Thoracic aorta (tissue), 2 donors: Measurements from ENCODE around the gene SLCO2A1. TPM values are rescaled to one million over a fixed set of nuclear protein-coding genes. Genes with fewer than 3 reads are reported as not detected.

Experiments used
- ATAC-seq: fragments of 150-250 bp; one replicate; pipeline ENCODE4 v1.8.0; 2017; ENCODE audit warnings: low read depth; ENCODE audit not compliant: insufficient number of reproducible peaks, low FRiP score
- DNase-seq: peaks from one replicate; pipeline ENCODE4 v3.0.0-alpha.2; 2020; ENCODE audit warnings: low spot score
- H3K27ac ChIP-seq, 2 donors: fragments of 200-600 bp; sonication (generic); 1 replicate in 1 of 2; 2 replicates in 1 of 2; pipeline ENCODE4 v1.5.1; 2016; ENCODE audit warnings: mild to moderate bottlenecking in 2 of 2, moderate library complexity in 2 of 2
- H3K27me3 ChIP-seq: fragments of 200-600 bp; sonication (generic); replicated peaks from 2 replicates; pipeline ENCODE4 v1.6.0; 2016; ENCODE audit warnings: mild to moderate bottlenecking; ENCODE audit not compliant: insufficient read depth
- H3K36me3 ChIP-seq: fragments of 200-600 bp; sonication (generic); one replicate; pipeline ENCODE4 v1.5.1; 2016
- H3K4me1 ChIP-seq, 2 donors: fragments of 200-600 bp; sonication (generic); 1 replicate in 1 of 2; 2 replicates in 1 of 2; pipeline versions ENCODE4 v1.5.1 to v1.6.0; 2016; ENCODE audit warnings: low read depth in 2 of 2, mild to moderate bottlenecking in 1 of 2; ENCODE audit not compliant: control insufficient read depth in 1 of 2
- H3K4me3 ChIP-seq: fragments of 200-600 bp; sonication (generic); 2 replicates; pipeline ENCODE4 v1.5.1; 2016; ENCODE audit warnings: mild to moderate bottlenecking
- H3K9me3 ChIP-seq: fragments of 200-600 bp; sonication (generic); 2 replicates; pipeline ENCODE4 v1.5.1; 2016
- total RNA-seq, 2 donors: library from RNA; depleted of rRNA; stranded (reverse); fragments of >200 nt; gene quantifications; one replicate each; pipeline versions ENCODE4 v1.1.0 to v1.2.3, GENCODE V29; 2016
- TF ChIP-seq, protein P1 (sequence below): fragments of 200-600 bp; sonication (generic); IDR thresholded peaks from one replicate; pipeline ENCODE4 v1.5.1; 2019; ENCODE audit warnings: antibody characterized with exemption

SLCO2A1 gene
- total RNA-seq, 2 donors from 2014 or later: 7.9 to 115 TPM

DNA sequence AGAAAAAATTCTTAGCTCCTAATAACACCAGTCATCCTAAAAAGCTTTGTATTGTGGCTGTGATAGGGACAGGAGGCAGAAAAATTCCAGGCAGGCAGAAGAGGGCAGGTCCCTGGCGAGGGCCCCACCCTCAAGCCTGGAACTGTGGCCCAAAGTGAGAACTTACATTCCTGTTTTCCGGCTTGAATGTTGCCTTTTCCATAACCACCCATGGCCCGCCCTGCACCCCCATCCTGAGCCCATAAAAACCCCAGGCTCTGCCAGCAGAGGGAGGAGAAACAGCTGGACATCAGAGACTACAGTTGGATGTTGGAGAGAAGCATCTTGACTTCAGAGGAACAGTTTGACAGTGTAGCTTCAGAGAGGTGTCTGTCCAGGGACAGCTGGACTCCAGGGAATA lies 37.3 kb downstream of the SLCO2A1 start:
- TF ChIP-seq, protein P1, sequence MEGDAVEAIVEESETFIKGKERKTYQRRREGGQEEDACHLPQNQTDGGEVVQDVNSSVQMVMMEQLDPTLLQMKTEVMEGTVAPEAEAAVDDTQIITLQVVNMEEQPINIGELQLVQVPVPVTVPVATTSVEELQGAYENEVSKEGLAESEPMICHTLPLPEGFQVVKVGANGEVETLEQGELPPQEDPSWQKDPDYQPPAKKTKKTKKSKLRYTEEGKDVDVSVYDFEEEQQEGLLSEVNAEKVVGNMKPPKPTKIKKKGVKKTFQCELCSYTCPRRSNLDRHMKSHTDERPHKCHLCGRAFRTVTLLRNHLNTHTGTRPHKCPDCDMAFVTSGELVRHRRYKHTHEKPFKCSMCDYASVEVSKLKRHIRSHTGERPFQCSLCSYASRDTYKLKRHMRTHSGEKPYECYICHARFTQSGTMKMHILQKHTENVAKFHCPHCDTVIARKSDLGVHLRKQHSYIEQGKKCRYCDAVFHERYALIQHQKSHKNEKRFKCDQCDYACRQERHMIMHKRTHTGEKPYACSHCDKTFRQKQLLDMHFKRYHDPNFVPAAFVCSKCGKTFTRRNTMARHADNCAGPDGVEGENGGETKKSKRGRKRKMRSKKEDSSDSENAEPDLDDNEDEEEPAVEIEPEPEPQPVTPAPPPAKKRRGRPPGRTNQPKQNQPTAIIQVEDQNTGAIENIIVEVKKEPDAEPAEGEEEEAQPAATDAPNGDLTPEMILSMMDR: no peak
- Histone ChIP-seq H3K36me3 (no peaks in the 10 kb centered on the region), H3K27ac (no peak overlapping the region), H3K27me3 (no peaks in the 10 kb centered on the region), H3K4me3 (no peak overlapping the region), H3K9me3 (no peaks in the 10 kb centered on the region), H3K4me1 (no peaks in the 10 kb centered on the region)
- ATAC-seq (no peak), DNase-seq (no peak)

DNA sequence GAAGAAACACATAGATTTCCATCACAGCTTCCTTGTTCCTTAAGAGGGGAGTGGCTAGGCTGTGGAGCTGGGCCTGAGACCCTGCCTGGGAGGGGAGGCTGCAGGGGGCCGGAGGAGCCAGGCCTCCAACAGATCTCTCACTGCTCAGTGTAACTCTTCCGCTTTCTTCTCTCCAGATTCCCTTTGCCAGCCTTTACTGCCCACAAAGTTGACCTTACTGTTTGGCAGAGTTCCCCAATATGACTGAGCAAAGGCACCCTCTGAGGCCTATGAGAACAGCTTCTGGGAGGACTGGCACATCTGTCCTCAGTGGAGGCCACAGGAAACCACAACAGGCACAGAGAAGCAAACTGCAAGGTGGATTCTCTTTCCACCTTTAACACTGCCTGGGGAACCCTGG lies 38.1 kb downstream of the SLCO2A1 start:
- no peak overlapping the region for H3K27ac ChIP-seq
- H3K4me3 ChIP-seq: no peak overlapping the region
- no peaks in the 10 kb centered on the region for H3K9me3 ChIP-seq
- H3K4me1 ChIP-seq: no peaks in the 10 kb centered on the region
- no peak for DNase-seq
- TF ChIP-seq, protein P1: no peak
- no peak for ATAC-seq
- H3K27me3 ChIP-seq: no peaks in the 10 kb centered on the region
- H3K36me3 ChIP-seq: no peaks in the 10 kb centered on the region

DNA sequence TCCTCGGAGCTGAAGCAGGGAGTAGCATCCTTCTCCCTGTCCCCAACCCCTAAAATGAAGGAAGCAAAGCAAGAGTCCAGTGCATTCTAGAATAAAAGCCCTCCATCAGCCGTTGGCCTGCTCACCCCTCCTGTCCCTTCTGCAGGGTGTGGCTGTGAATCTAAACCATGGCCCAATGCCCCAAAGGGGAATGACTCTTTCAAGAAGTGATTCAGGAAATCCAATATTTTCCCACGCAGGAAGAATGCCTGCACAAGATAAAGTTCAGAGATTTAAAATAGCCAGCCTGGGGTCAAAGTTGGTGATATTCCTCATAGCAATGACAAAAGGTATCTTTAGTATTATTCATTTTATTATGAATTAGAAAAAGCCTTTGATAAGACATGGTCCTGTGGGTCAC lies 38.5 kb downstream of the SLCO2A1 start:
- no peaks in the 10 kb centered on the region for H3K4me1 ChIP-seq
- no peak overlapping the region for H3K27ac ChIP-seq
- no peaks in the 10 kb centered on the region for H3K9me3 ChIP-seq
- no peak for ATAC-seq
- DNase-seq: no peak
- H3K4me3 ChIP-seq: no peak overlapping the region
- TF ChIP-seq, protein P1: no peak
- no peaks in the 10 kb centered on the region for H3K36me3 ChIP-seq
- no peaks in the 10 kb centered on the region for H3K27me3 ChIP-seq

DNA sequence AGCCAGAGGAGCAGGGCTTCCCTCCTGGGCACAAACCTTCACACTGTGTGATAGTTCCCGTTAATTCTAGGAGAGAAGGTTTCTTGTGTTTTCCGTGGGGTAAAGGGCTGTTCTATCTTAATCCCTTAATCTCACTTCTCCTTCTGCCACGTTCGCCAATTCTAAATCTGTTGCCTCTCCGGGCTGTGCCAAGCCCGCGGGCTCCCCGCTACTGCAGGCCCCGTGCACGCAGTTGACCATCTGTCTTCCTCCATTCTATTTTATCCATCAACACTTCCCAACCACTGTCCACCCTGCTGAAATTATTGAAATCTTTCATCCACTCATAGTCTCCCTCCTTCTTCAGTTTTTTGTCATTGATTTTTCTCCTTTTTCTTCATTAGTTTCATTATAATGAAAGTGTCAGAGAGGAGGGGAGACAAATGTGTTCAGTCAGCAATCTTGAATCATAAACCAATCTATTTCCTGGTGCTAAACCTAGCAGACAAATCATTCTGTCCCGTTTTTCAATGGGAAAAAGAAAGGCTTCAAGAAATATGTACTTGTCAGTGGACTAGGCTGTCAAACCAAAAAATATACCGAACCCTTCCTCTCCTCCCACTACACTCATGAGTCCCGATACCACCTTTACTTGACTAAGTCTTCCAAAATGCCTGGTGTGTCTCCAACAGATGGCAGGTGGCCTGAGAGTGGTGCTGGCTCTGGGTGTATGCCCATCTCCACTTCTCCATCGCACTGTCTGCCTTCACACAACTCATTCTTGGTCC lies 39.6 kb downstream of the SLCO2A1 start:
- ATAC-seq (no peak), DNase-seq (no peak)
- Histone ChIP-seq H3K9me3 (no peaks in the 10 kb centered on the region), H3K27ac (no peak overlapping the region), H3K27me3 (no peaks in the 10 kb centered on the region), H3K36me3 (no peaks in the 10 kb centered on the region), H3K4me3 (no peak overlapping the region), H3K4me1 (no peaks in the 10 kb centered on the region)
- TF ChIP-seq, protein P1: no peak

DNA sequence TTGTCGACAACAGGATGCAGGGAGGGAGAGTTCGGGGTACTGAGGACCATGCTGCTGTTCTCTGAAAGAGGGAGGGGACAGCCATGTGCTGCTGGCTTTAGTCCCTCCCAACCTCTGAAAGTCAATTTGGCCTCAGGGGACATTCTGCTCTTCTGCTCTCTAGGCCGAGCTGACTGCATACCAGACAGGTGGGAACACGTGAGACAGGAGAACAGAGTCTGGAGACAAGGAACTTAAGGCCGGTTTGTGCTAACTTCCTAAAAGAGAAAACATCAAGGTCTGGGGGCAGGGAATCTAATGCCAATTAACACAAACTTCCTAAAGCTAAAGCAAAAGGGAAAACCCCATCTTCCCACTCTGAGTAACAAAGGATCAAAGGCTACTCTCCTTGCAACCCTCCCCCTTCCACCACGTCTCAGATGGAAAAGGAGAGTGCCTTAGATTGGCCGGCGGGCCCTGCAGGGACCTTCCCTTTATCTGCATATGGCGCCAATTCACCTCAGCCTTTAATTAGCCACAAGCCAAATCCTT lies 41.0 kb downstream of the SLCO2A1 start:
- ATAC-seq: no peak
- H3K9me3 ChIP-seq: no peaks in the 10 kb centered on the region
- H3K27ac ChIP-seq: no peak overlapping the region

More for the DNA sequence above, 41.0 kb downstream of the SLCO2A1 start:
- H3K4me3 ChIP-seq: no peak overlapping the region
- no peak for DNase-seq
- H3K4me1 ChIP-seq: peaks cover 0 to 2% of the 10 kb centered on the region in 2 donors
- no peaks in the 10 kb centered on the region for H3K27me3 ChIP-seq
- no peaks in the 10 kb centered on the region for H3K36me3 ChIP-seq
- TF ChIP-seq, protein P1: no peak
